ENCODE results near the gene CBFA2T3. TPM values are rescaled to one million over a fixed set of nuclear protein-coding genes. Genes with fewer than 3 reads are reported as not detected.
A peak's percentile ranks its signal among the peaks of the same experiment; 100 is the strongest.

CBFA2T3 gene
- total RNA-seq, 1 donor from 2014 or later: not detected

DNA sequence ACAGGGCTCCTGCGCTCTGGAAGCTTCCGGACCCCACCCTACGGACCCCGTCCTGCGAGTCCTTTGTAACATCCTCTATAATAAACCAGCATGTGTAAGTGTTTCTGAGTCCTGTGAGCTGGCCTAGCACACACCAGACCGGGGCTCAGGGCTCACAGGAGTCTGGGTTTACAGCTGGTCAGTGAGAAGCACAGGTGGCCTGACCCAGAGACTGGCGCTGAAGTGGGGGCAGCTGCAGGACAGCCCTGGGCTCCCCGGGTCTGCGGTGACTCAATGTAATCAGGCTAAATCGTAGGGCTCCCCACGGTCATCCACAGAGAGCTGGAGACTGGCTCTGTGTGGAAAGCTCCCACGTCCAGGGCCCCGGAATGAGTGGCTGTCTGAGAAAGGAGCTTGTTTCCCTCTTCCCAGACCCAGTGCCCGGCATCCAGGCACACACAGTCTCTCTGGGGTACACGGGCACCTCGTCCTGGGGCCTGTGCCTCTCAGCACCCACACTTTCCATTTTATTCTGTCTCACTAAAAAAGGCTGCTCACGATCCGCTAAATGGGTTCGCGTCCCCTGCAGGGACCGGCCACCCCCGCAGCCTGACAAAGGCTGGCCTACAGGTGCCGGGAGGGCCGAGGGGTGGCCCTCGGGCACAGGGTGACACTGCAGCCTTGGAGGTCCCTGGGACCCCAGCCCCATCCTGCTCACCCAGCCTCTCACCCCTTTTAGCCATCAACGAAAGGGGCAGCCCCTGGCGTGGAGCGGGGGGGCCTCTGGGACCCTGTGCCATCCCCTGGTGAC lies 18.9 kb upstream of the CBFA2T3 start:
- DNase-seq: no peak
- no peak overlapping the region for H3K4me3 Mint-ChIP-seq
- intact Hi-C loops (cut with micrococcal nuclease): no loop called here
- no peaks in the 10 kb centered on the region for H3K27me3 Mint-ChIP-seq
- no peak overlapping the region for H3K27ac Mint-ChIP-seq
- peaks cover 15% of the 10 kb centered on the region for H3K9me3 Mint-ChIP-seq
- H3K4me1 Mint-ChIP-seq: peaks cover 3% of the 10 kb centered on the region
- no peaks in the 10 kb centered on the region for H3K36me3 Mint-ChIP-seq (ENCODE audit: low read depth)

DNA sequence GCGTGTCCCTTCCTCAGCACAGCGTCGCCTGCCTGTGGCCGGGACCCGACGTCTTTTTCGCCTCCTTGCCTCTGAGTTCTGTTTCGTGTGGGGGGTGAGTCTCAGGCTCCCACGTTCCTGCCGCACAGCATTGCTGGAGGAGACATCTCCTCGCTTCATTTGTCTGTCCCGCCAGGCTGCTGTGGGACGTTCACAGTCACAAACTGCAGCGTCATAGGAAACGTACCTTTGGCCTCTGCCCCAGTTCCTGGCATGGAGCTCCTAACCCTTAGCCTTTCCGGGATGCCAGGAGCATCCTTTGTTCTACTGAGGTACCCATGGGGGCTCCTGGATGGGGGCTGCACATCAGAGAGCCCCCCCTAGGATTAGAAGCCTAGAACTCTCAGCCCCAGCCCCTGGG lies 18.2 kb upstream of the CBFA2T3 start:
- intact Hi-C loops (cut with micrococcal nuclease): no loop called here
- peaks cover 3% of the 10 kb centered on the region for H3K4me1 Mint-ChIP-seq
- H3K4me3 Mint-ChIP-seq: no peak overlapping the region
- no peaks in the 10 kb centered on the region for H3K27me3 Mint-ChIP-seq
- no peaks in the 10 kb centered on the region for H3K36me3 Mint-ChIP-seq (ENCODE audit: low read depth)
- no peak for DNase-seq
- peaks cover 15% of the 10 kb centered on the region for H3K9me3 Mint-ChIP-seq
- no peak overlapping the region for H3K27ac Mint-ChIP-seq

DNA sequence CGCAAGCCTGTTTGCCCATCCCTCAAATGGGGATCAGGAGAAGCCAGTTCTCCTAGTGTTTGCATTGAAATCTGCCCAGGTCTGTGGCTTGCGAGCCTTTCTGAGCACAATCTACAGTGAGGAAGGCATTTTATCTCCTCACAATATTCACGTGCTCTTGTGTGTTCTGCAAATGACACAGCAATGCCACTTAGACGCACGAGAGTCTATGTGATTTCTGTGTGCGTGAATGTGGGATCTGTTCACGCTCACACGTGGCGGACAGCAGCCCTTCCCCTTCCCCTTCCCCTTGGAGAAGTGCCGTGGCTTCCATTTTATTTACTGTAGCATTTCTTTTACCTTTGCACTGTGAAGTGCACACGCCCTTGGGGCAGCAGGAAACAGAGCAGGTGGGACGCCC lies 17.7 kb upstream of the CBFA2T3 start:
- Mint-ChIP-seq H3K4me1 (no peaks in the 10 kb centered on the region), H3K27ac (no peak overlapping the region), H3K4me3 (no peak overlapping the region), H3K36me3 (ENCODE audit: low read depth) (no peaks in the 10 kb centered on the region), H3K27me3 (no peaks in the 10 kb centered on the region), H3K9me3 (peaks cover 15% of the 10 kb centered on the region)
- intact Hi-C loops (cut with micrococcal nuclease): no loop called here
- DNase-seq: no peak

DNA sequence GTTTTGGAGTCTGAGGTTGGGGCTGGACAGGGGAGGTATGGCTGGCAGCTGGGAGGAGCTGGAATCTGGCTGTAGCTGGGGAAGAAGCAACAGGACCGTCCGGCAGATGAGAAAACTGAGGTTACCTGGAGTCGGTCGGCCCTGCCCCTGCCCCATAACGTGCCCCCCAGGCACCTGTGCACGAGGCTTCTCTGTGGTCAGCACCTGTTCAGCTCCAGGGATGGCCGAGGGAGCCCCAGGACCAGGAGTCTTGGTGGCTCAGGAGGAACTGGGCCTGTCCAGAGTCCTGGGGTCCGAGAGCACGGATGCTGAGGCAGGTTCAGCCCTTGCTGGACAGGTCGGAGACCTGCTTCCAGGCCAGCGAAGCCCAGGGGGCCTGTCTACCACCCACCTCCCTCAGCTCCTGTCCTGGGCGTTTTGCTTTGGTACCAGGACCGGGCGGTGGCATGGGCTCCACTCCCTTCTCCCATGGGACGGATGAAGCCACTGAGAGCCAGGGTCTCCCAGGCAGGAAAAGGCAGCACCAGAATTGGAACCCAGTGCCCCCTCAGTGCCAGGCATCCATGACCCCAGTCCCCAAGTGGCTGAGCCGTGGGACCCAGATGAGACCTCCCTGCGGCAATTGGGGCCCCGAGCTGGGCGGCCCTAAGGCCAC lies 17.1 kb upstream of the CBFA2T3 start:
- intact Hi-C loops (cut with micrococcal nuclease): no loop called here

DNA sequence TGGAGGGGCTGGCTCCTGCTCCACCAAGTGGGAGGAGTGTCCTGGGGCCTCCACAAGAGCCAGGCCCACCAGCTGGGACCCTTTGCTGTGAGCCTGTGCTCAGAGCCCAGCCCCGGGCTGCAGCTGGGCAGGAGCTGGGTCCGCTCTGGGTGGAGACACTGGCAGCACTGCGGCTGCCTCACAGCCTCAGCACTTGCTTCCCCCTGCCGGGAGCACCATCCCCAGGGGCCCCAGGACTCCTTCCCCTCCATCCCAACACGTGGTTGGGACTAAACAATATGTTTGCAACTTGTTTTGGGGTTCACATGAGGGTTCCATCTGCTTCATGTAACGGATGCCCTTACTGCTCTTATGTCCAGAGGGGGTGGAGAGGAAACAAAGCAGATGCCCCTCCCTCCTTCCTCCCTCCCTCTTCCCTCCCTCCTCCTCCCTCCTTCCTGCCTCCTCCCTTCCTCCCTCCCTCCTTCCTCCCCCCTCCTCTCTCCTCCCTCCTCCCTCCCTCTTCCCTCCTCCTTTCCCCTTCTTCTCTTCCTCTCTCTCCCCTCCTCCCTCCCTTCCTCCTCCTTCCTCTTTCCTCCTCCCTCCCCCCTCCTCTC lies 16.3 kb upstream of the CBFA2T3 start:
- H3K27ac Mint-ChIP-seq: no peak overlapping the region
- no peaks in the 10 kb centered on the region for H3K27me3 Mint-ChIP-seq
- intact Hi-C loops (cut with micrococcal nuclease): no loop called here
- no peak overlapping the region for H3K4me3 Mint-ChIP-seq
- no peaks in the 10 kb centered on the region for H3K4me1 Mint-ChIP-seq
- no peaks in the 10 kb centered on the region for H3K36me3 Mint-ChIP-seq (ENCODE audit: low read depth)
- no peak for DNase-seq
- H3K9me3 Mint-ChIP-seq: peaks cover 9% of the 10 kb centered on the region

More for the DNA sequence above, 17.1 kb upstream of the CBFA2T3 start:
- no peak for DNase-seq
- Mint-ChIP-seq H3K4me3 (no peak overlapping the region), H3K27me3 (no peaks in the 10 kb centered on the region), H3K4me1 (no peaks in the 10 kb centered on the region), H3K27ac (no peak overlapping the region), H3K9me3 (peaks cover 12% of the 10 kb centered on the region), H3K36me3 (ENCODE audit: low read depth) (no peaks in the 10 kb centered on the region)

DNA sequence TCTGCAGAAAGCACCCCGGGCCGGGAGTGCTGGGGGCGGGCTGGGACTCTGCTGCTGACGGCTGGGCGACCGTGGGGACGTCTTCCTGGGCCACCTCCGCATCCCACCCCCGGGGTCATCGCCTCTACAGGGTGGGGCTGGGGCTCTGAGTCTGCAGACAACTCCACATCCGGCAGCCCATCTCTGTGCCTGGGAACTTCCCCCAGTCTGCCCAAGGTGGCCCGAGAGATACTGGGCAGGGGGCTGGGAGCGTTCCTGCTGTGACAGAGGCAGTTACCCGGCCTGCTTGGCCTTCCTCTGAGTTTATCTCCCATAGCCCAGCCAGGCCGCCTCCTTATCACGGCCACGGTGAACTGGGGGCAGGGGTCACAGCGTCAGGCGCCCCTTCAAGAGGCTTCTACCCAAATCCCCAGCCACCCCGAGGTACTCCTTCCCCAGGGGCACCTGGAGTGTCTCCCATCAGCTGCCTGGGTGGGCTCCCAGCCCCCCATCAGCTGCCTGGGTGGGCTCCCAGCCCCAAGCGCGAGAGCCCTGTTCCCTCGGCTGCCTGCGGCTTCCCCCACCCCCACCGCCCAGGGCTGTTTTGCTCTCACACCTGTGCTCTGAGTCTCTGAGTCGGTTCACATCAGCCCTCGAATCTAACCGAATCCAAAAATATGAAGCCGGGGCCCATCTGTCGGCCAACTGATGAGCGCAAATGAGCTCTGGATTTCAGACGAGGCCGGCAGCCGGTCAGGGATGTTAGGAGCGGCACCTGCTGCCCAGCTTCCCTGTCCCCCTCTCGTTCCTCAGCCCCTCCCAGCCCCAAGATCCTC lies 15.6 kb upstream of the CBFA2T3 start:
- Mint-ChIP-seq H3K27me3 (peaks cover 3% of the 10 kb centered on the region), H3K27ac (no peak overlapping the region), H3K4me1 (no peaks in the 10 kb centered on the region), H3K9me3 (peaks cover 8% of the 10 kb centered on the region), H3K4me3 (no peak overlapping the region), H3K36me3 (ENCODE audit: low read depth) (no peaks in the 10 kb centered on the region)
- intact Hi-C loops (cut with micrococcal nuclease): no loop called here
- no peak for DNase-seq

DNA sequence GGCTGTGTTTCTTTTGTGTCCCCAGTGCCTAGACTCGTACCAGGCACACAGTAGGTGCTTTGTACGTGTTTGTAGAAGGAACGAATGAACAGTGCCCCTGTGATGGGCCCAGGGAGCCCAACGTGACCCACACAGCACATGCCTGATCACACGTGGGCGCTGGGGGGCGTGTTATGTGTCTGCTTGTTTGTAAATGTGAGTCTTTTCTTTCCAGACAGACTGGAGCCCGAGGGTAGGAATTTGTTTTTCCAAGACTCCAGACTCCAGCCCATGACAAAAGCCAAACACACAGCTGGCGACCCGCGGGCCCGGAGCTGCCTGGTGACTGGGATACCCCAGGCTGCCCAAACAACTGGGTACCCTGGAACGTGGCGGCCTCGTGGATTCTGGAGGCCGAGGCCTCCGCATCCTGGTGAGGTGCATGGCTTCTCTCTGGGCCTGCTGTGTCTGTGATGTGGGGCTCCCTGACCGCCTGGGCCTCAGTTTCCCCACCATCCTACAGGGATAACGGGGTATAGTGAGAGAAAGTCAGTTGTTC lies 14.9 kb upstream of the CBFA2T3 start:
- H3K36me3 Mint-ChIP-seq (ENCODE audit: low read depth): no peaks in the 10 kb centered on the region
- intact Hi-C loops (cut with micrococcal nuclease): no loop called here

DNA sequence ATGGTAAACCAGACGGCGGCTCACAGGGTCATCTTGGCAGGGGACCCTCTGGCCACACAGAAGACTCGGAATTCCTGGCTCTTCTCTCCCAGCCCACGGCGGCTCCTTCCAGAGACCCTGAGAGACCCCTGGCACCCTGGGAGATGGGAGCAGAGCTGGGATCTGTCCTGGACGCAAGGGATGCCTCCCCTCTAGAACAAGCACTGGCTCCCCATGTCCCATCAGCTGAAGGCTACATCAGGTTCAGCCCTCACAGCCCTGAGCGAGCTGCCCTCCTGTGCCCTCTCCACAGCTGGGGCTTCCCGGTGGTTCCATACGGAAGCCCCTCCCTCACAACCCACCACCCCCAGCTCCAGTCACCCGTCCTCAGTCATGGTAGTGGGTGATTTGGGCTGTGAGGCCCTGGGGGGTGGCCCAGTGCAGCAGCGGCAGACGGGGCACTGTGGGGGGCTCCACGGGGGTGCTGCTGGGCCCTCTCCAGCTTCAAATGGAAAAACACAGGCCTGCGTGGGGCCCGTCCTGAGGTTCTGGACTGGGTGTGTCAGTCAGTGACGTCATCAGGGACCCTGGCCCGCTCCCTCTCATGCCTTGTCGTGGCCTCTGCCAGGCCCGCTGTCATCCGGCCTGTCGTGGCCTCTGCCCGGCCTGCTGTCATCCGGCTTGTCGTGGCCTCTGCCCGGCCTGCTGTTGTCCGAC lies 13.0 kb upstream of the CBFA2T3 start:
- Mint-ChIP-seq H3K4me3 (no peak overlapping the region), H3K9me3 (no peaks in the 10 kb centered on the region), H3K27me3 (peaks cover 3% of the 10 kb centered on the region), H3K4me1 (no peaks in the 10 kb centered on the region), H3K36me3 (ENCODE audit: low read depth) (no peaks in the 10 kb centered on the region), H3K27ac (no peak overlapping the region)
- DNase-seq: no peak
- intact Hi-C loops (cut with micrococcal nuclease): no loop called here

More for the DNA sequence above, 14.9 kb upstream of the CBFA2T3 start:
- no peak overlapping the region for H3K27ac Mint-ChIP-seq
- H3K27me3 Mint-ChIP-seq: peaks cover 3% of the 10 kb centered on the region
- DNase-seq: no peak
- peaks cover 1% of the 10 kb centered on the region for H3K9me3 Mint-ChIP-seq
- no peak overlapping the region for H3K4me3 Mint-ChIP-seq
- no peaks in the 10 kb centered on the region for H3K4me1 Mint-ChIP-seq

DNA sequence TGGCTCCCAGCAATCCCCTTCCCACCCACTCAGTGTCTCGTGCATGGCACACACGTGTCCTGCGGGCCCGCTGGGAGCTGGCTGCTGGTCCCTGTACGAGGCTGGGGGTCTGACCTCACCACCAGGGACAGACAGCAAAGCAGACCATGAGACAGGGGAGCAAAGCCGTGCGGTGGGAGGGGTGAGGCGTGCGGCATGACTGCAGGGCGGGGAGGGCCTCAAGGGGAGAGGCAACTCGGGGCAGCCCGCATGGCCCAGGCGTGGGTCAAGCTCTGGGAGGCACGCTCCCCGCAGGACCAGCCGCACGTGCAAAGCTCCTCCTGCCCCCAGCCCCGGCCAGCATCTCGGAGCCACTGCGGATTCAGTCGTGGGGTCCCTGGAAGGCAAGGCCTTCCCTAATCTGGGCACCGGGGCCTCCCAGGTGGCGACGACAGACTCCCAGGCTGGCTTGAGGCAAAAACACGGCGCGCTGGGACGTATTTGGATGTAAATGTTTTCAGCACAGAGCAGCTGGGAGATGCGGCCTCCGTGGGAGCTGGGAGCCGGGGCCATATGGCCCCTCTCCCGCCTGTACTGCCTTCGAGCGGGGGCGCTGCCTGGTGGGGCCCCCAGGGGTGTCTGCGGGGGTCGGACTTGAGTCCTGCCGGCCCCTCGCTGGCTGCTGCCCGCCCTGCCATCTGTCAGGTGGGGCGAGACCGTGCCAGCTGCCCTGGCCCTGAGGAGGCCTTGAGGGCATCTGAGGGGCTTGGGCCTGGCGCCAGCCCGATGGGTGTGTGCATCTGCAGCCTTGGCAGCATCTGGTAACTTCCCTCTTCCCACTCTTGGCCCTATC lies 12.2 kb upstream of the CBFA2T3 start:
- Mint-ChIP-seq H3K4me3 (no peak overlapping the region), H3K27ac (no peak overlapping the region)
- DNase-seq: no peak

DNA sequence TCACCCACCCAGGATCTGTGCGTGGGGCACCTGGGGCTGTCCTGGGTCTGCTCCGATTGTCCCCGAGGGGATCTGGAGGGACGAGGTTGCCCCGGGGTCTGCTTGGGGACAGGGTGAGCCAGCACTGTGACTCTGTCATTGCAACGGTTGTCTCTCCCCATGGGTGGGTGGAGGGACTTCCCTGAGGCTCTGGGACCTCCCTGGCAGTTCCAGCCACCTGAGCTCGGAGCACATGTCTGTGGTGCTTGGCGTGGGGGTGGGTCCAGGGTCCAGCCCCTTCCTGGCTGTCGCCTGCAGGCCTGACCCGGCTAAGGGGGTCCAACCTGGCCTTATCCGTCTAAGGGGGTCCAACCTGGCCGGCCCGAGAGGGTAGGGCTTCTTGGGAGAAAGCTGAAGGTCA lies 8.5 kb upstream of the CBFA2T3 start:
- Mint-ChIP-seq H3K27ac (no peak overlapping the region), H3K9me3 (no peaks in the 10 kb centered on the region), H3K4me3 (no peak overlapping the region), H3K36me3 (ENCODE audit: low read depth) (no peaks in the 10 kb centered on the region), H3K4me1 (no peaks in the 10 kb centered on the region), H3K27me3 (peaks cover 3% of the 10 kb centered on the region)
- intact Hi-C loops (cut with micrococcal nuclease): no loop called here
- no peak for DNase-seq

More for the DNA sequence above, 12.2 kb upstream of the CBFA2T3 start:
- no peaks in the 10 kb centered on the region for H3K36me3 Mint-ChIP-seq (ENCODE audit: low read depth)
- peaks cover 3% of the 10 kb centered on the region for H3K27me3 Mint-ChIP-seq
- intact Hi-C loops (cut with micrococcal nuclease): no loop called here
- H3K9me3 Mint-ChIP-seq: no peaks in the 10 kb centered on the region
- H3K4me1 Mint-ChIP-seq: no peaks in the 10 kb centered on the region

DNA sequence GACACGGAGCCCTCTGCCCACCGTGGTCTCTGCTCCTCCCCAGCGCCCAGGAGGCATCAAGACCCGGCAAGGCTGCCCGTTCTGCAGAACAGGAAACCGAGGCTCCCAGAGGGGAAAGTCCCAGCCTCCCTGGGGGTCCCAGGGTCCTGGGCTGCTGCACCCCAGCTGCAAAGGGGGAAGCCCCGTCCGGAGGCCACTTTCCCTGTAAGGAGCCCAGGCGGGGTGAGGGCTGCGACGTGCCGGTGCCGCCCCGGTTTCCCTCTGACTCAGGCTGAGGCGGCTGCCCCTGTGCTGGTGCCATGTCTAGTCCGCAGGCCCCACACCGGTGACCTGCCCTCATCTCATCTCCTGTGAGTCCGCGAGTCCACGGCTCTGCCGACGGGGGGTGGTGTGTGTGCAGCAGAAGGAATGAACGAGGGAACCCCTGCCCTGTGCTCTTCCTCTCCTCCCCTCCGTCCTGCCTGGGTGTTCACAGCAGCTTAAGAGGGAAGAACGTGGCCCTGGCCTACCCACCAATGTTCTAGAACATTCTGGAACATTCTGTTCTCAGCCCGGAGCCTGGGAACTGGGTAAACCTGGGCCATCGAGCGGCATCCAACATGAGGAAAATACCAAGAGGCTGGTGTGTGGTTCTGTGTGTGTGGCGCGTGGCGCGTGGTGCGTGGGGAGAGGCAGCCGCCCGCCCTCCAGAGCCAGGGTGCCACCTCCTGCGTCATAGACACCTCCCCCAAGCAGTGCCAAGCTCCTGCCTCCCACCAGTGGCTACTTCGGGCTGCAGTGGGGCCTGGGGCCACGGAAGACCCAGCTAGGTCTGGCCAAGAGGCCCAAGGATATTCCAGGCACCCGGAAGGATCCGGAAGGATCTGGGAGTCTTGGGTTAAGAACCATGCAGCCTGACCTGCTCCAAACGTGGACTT lies 7.0 kb upstream of the CBFA2T3 start:
- no peaks in the 10 kb centered on the region for H3K9me3 Mint-ChIP-seq
- peaks cover 3% of the 10 kb centered on the region for H3K27me3 Mint-ChIP-seq
- no peaks in the 10 kb centered on the region for H3K4me1 Mint-ChIP-seq
- H3K27ac Mint-ChIP-seq: peak overlapping the region; percentile 41
- no peak overlapping the region for H3K4me3 Mint-ChIP-seq
- no peak for DNase-seq
- intact Hi-C loops (cut with micrococcal nuclease): no loop called here
- no peaks in the 10 kb centered on the region for H3K36me3 Mint-ChIP-seq (ENCODE audit: low read depth)

DNA sequence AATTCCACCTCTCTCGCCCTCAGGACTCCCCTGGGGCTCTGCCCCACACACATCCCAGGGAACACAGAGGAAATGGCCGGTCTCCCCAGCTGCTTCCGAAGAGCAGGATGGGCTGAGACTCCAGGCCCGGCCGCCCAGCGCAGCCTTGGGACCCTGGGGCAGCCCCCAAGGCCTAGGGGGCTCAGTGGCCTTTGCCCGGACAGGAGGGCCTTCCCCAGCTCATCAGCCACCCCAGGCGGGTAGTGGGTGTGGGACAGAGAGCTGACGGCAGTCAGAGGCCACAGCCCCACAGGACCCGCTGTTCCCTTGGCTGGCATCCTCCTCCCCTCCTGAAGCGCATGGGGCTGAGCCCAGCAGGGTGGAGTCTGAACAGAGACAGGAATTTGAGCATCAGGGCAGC lies 6.2 kb upstream of the CBFA2T3 start:
- DNase-seq: no peak
- intact Hi-C loops (cut with micrococcal nuclease): no loop called here
- no peak overlapping the region for H3K27ac Mint-ChIP-seq
- no peaks in the 10 kb centered on the region for H3K9me3 Mint-ChIP-seq
- H3K4me3 Mint-ChIP-seq: no peak overlapping the region
- H3K27me3 Mint-ChIP-seq: peaks cover 3% of the 10 kb centered on the region
- H3K36me3 Mint-ChIP-seq (ENCODE audit: low read depth): no peaks in the 10 kb centered on the region
- no peaks in the 10 kb centered on the region for H3K4me1 Mint-ChIP-seq
